Caco-2 (cell line): ENCODE measurements around the gene RPN1. TPM values are rescaled to one million over a fixed set of nuclear protein-coding genes. Genes with fewer than 3 reads are reported as not detected.

ENCODE experiments used
- BruUV-seq: library from RNA; stranded (reverse); fragments of 400-500 nt; replicated peaks from 2 replicates; lab custom pipeline; 2021; lab: Mats Ljungman, UMichigan
- CTCF ChIA-PET: fragments of 300-600 bp; sonication (Branson Sonifier 250); formaldehyde crosslinking; loops from one replicate; lab custom pipeline; 2022; ENCODE audit warnings: antibody characterized with exemption; lab: Charles Lee
- POLR2A ChIA-PET: fragments of 300-600 bp; sonication (Branson Sonifier 250); formaldehyde crosslinking; loops from one replicate; lab custom pipeline; 2022; ENCODE audit warnings: antibody characterized with exemption; lab: Charles Lee
- DNase-seq, 2 experiments: peaks; one replicate each; pipeline versions ENCODE4 v3.0.0 to v3.0.0-alpha.2; 2020 to 2022
- H3K27me3 ChIP-seq: replicated peaks from 2 replicates; pipeline ENCODE4 v1.6.0; 2011; ENCODE audit warnings: low read length; ENCODE audit not compliant: control insufficient read depth, insufficient read depth
- H3K36me3 ChIP-seq: 2 replicates; pipeline ENCODE4 v1.5.1; 2011; ENCODE audit warnings: low read length; ENCODE audit not compliant: control insufficient read depth, insufficient read depth
- H3K4me1 ChIP-seq: fragments of 250-450 bp; sonication (Bioruptor Pico); 2 replicates; pipeline ENCODE4 v1.5.1; 2020; ENCODE audit warnings: mild to moderate bottlenecking
- H3K4me3 ChIP-seq: 2 replicates; pipeline ENCODE4 v1.5.1; 2011; ENCODE audit warnings: low read depth, mild to moderate bottlenecking, control low read depth, low read length
- H3K9me3 ChIP-seq: fragments of 250-450 bp; sonication (Bioruptor Pico); 2 replicates; pipeline ENCODE4 v1.5.1; 2020; ENCODE audit warnings: mild to moderate bottlenecking, moderate library complexity
- H3K27ac Mint-ChIP-seq: one replicate; pipeline ENCODE4 v1.8.0; 2022; ENCODE audit warnings: mixed read lengths; ENCODE audit not compliant: unreplicated experiment
- H3K27me3 Mint-ChIP-seq: one replicate; pipeline ENCODE4 v1.8.0; 2022; ENCODE audit warnings: mixed read lengths; ENCODE audit not compliant: insufficient read depth, unreplicated experiment
- H3K36me3 Mint-ChIP-seq: one replicate; pipeline ENCODE4 v1.8.0; 2022; ENCODE audit warnings: mild to moderate bottlenecking, mixed read lengths; ENCODE audit not compliant: insufficient read depth, unreplicated experiment
- H3K4me1 Mint-ChIP-seq: one replicate; pipeline ENCODE4 v1.8.0; 2022; ENCODE audit warnings: low read depth, mixed read lengths; ENCODE audit not compliant: unreplicated experiment
- H3K4me3 Mint-ChIP-seq: one replicate; pipeline ENCODE4 v1.8.0; 2022; ENCODE audit warnings: mild to moderate bottlenecking, moderate library complexity, mixed read lengths; ENCODE audit not compliant: unreplicated experiment
- H3K9me3 Mint-ChIP-seq: one replicate; pipeline ENCODE4 v1.8.0; 2022; ENCODE audit warnings: mixed read lengths; ENCODE audit not compliant: unreplicated experiment
- CTCF ChIP-seq, 2 experiments: fragments of 200-600 bp in 1 of 2; IDR thresholded peaks; 1 replicate in 1 of 2; 2 replicates in 1 of 2; pipeline versions ENCODE4 v1.5.1 to v1.8.0; 2011 to 2022; ENCODE audit warnings: antibody characterized with exemption in 1 of 2, control low read depth in 1 of 2, inconsistent platforms in 1 of 2, low read depth in 1 of 2, low read length in 1 of 2, mild to moderate bottlenecking in 1 of 2, moderate library complexity in 1 of 2; ENCODE audit not compliant: insufficient read depth in 1 of 2, severe bottlenecking in 1 of 2, unreplicated experiment in 1 of 2
- intact Hi-C: fragments of 100-400 bp; cut with micrococcal nuclease; formaldehyde crosslinking; loops from one replicate; pipeline ENCODE4 v1.10.0; 2022; ENCODE audit not compliant: unreplicated experiment
- total RNA-seq: library from RNA; stranded (reverse); gene quantifications from 2 replicates; pipeline ENCODE4 v1.2.3, GENCODE V29; 2022

RPN1 gene
- total RNA-seq, 1 experiment from 2014 or later = 282 TPM

DNA sequence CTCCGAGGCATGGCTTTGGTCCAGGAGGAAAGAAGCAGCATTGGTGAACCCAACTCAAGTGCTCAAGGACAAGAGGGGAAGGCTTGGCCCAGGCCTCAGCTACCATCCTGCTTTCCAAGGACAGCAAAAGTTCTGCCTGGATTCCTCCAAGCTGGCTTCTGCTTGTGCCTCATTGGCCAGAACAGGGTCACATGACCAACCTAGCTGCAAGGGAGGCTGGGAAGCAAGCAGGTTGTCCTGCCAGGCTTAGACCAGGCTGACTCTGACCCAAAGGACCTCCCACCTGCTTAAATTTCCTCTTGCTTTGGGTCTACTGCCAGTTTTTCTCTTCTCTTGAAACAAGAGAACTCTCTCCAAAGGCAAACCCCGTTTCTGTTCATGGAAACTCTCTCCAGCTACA, 70.7 kb downstream of the RPN1 start:
- Histone ChIP-seq H3K4me3 (no peak overlapping the region), H3K36me3 (no peaks in the 10 kb centered on the region), H3K9me3 (peaks cover 5% of the 10 kb centered on the region; the same call in 1 of the 2 replicates), H3K4me1 (peaks cover 4% of the 10 kb centered on the region; the same call in 1 of the 2 replicates), H3K27me3 (no peaks in the 10 kb centered on the region)
- ChIA-PET POLR2A (no interaction called here), CTCF (no interaction called here)
- TF ChIP-seq CTCF (IDR thresholded peaks at IDR 0.05; ENCODE audit: insufficient read depth in 1 of 2, low read depth in 1 of 2, low read length in 1 of 2, severe bottlenecking in 1 of 2, unreplicated experiment in 1 of 2) = no peak
- no peak for DNase-seq
- H3K4me3 Mint-ChIP-seq = no peak overlapping the region
- H3K27me3 Mint-ChIP-seq = no peaks in the 10 kb centered on the region
- no TSS peak for BruUV-seq
- H3K4me1 Mint-ChIP-seq = no peaks in the 10 kb centered on the region
- intact Hi-C loops = loop anchor here (10.0 kb wide), 1 partner anchor 155 kb away; no protein-coding TSS in a partner anchor
- H3K27ac Mint-ChIP-seq = no peak overlapping the region
- H3K36me3 Mint-ChIP-seq = no peaks in the 10 kb centered on the region
- H3K9me3 Mint-ChIP-seq = no peaks in the 10 kb centered on the region

DNA sequence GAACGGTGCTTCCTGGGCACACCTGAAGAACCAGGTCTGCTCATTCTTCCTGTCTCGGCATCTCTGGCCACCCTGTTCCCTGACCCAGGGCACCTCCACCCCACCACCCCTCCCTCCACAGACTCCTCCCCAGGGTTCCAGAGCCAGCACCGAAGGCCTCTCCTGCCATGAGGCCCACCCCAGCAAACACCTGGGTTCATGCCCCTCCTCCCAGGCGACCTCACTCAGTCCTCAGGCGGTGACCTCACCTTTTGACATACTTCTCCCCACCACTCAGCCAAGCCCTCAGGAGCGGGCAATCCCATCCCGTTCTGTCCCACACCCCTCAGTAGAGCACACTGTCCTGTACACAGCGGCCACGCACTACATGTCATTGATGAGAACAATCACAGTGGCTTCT, 72.3 kb downstream of the RPN1 start:
- BruUV-seq = no TSS peak
- no peak overlapping the region for H3K27ac Mint-ChIP-seq
- no peaks in the 10 kb centered on the region for H3K27me3 Mint-ChIP-seq

GRCh38 chr3:128577711-128578110, 72.9 kb downstream of the RPN1 start:
- Histone ChIP-seq H3K36me3 (no peaks in the 10 kb centered on the region), H3K4me3 (no peak overlapping the region), H3K9me3 (peaks cover 5% of the 10 kb centered on the region; the same call in 1 of the 2 replicates), H3K4me1 (peaks cover 4% of the 10 kb centered on the region; the same call in 1 of the 2 replicates), H3K27me3 (no peaks in the 10 kb centered on the region)
- Mint-ChIP-seq H3K4me1 (no peaks in the 10 kb centered on the region), H3K36me3 (no peaks in the 10 kb centered on the region), H3K27me3 (no peaks in the 10 kb centered on the region), H3K4me3 (no peak overlapping the region), H3K27ac (no peak overlapping the region), H3K9me3 (no peaks in the 10 kb centered on the region)
- intact Hi-C loops = no loop called here
- TF ChIP-seq CTCF (IDR thresholded peaks at IDR 0.05; ENCODE audit: insufficient read depth in 1 of 2, low read depth in 1 of 2, low read length in 1 of 2, severe bottlenecking in 1 of 2, unreplicated experiment in 1 of 2) = no peak
- no peak for DNase-seq
- CTCF ChIA-PET = no interaction called here
- POLR2A ChIA-PET = no interaction called here
- no TSS peak for BruUV-seq

More for the DNA sequence above, 72.3 kb downstream of the RPN1 start:
- POLR2A ChIA-PET = no interaction called here
- Mint-ChIP-seq H3K36me3 (no peaks in the 10 kb centered on the region), H3K9me3 (no peaks in the 10 kb centered on the region), H3K4me3 (no peak overlapping the region), H3K4me1 (no peaks in the 10 kb centered on the region)
- H3K36me3 ChIP-seq = no peaks in the 10 kb centered on the region
- no peak for DNase-seq
- H3K4me1 ChIP-seq = peaks cover 4% of the 10 kb centered on the region; the same call in 1 of the 2 replicates
- no peaks in the 10 kb centered on the region for H3K27me3 ChIP-seq
- CTCF ChIA-PET = interaction anchor here (0.6 kb wide), 1 partner anchor 272 kb away, joined by 4 read pairs; no protein-coding TSS in a partner anchor
- peaks cover 5% of the 10 kb centered on the region; the same call in 1 of the 2 replicates for H3K9me3 ChIP-seq
- intact Hi-C loops = no loop called here
- no peak overlapping the region for H3K4me3 ChIP-seq
- no peak for TF ChIP-seq CTCF (IDR thresholded peaks at IDR 0.05; ENCODE audit: insufficient read depth in 1 of 2, low read depth in 1 of 2, low read length in 1 of 2, severe bottlenecking in 1 of 2, unreplicated experiment in 1 of 2)
